ENCODE results near the gene SMYD4. TPM values are rescaled to one million over a fixed set of nuclear protein-coding genes. Genes with fewer than 3 reads are reported as not detected.
"Not testable (repeated sequence)": the region's sequence is repeated elsewhere in the genome, so short reads cannot be mapped to it uniquely, and the experiment has no call there.

The SMYD4 gene
- total RNA-seq, 1 donor from 2014 or later = 8.4 TPM

- H3K9me3 Mint-ChIP-seq (ENCODE audit: low read depth) = no peaks in the 10 kb centered on the region
- no peak overlapping the region for H3K4me3 Mint-ChIP-seq (ENCODE audit: unreplicated experiment)
- DNase-seq (ENCODE audit: low spot score) = no peak
- no peaks in the 10 kb centered on the region for H3K27me3 Mint-ChIP-seq (ENCODE audit: low read depth)
- no peak overlapping the region for H3K27ac Mint-ChIP-seq (ENCODE audit: unreplicated experiment)
- TF ChIP-seq CTCF (IDR thresholded peaks at IDR 0.05) = no peak
- peaks cover 15% of the 10 kb centered on the region for H3K4me1 Mint-ChIP-seq (ENCODE audit: low read depth)
- peaks cover 13% of the 10 kb centered on the region for H3K36me3 Mint-ChIP-seq (ENCODE audit: low read depth)
Observed at GRCh38 chr17:1776328-1776727, 53.4 kb downstream of the SMYD4 start.

- no peak for TF ChIP-seq CTCF (IDR thresholded peaks at IDR 0.05)
- no peak for DNase-seq (ENCODE audit: low spot score)
- Mint-ChIP-seq H3K4me3 (ENCODE audit: unreplicated experiment) (no peak overlapping the region), H3K9me3 (ENCODE audit: low read depth) (no peaks in the 10 kb centered on the region), H3K36me3 (ENCODE audit: low read depth) (peaks cover 13% of the 10 kb centered on the region), H3K27me3 (ENCODE audit: low read depth) (no peaks in the 10 kb centered on the region), H3K4me1 (ENCODE audit: low read depth) (peaks cover 12% of the 10 kb centered on the region), H3K27ac (ENCODE audit: unreplicated experiment) (no peak overlapping the region)
Observed at GRCh38 chr17:1774390-1775176, 55.1 kb downstream of the SMYD4 start.

- no peaks in the 10 kb centered on the region for H3K9me3 Mint-ChIP-seq (ENCODE audit: low read depth)
- peaks cover 9% of the 10 kb centered on the region for H3K4me1 Mint-ChIP-seq (ENCODE audit: low read depth)
- DNase-seq (ENCODE audit: low spot score) = no peak
- H3K4me3 Mint-ChIP-seq (ENCODE audit: unreplicated experiment) = no peak overlapping the region
- no peak for TF ChIP-seq CTCF (IDR thresholded peaks at IDR 0.05)
- H3K27me3 Mint-ChIP-seq (ENCODE audit: low read depth) = no peaks in the 10 kb centered on the region
- H3K27ac Mint-ChIP-seq (ENCODE audit: unreplicated experiment) = no peak overlapping the region
- peaks cover 13% of the 10 kb centered on the region for H3K36me3 Mint-ChIP-seq (ENCODE audit: low read depth)
Observed at GRCh38 chr17:1773696-1774181, 56.0 kb downstream of the SMYD4 start.

- H3K9me3 Mint-ChIP-seq (ENCODE audit: low read depth); DNase-seq (ENCODE audit: low spot score); H3K27me3 Mint-ChIP-seq (ENCODE audit: low read depth); H3K4me3 Mint-ChIP-seq (ENCODE audit: unreplicated experiment); H3K4me1 Mint-ChIP-seq (ENCODE audit: low read depth); H3K27ac Mint-ChIP-seq (ENCODE audit: unreplicated experiment): not testable (repeated sequence)
- H3K36me3 Mint-ChIP-seq (ENCODE audit: low read depth) = peaks cover 13% of the 10 kb centered on the region
Observed at GRCh38 chr17:1773000-1773695, 56.6 kb downstream of the SMYD4 start.

- peaks cover 1% of the 10 kb centered on the region for H3K36me3 Mint-ChIP-seq (ENCODE audit: low read depth)
- H3K4me1 Mint-ChIP-seq (ENCODE audit: low read depth) = peaks cover 9% of the 10 kb centered on the region
- no peak overlapping the region for H3K27ac Mint-ChIP-seq (ENCODE audit: unreplicated experiment)
- H3K27me3 Mint-ChIP-seq (ENCODE audit: low read depth) = no peaks in the 10 kb centered on the region
- no peak for TF ChIP-seq CTCF (IDR thresholded peaks at IDR 0.05)
- DNase-seq (ENCODE audit: low spot score) = no peak
- H3K9me3 Mint-ChIP-seq (ENCODE audit: low read depth) = no peaks in the 10 kb centered on the region
- H3K4me3 Mint-ChIP-seq (ENCODE audit: unreplicated experiment) = no peak overlapping the region
Observed at GRCh38 chr17:1769822-1770477, 59.8 kb downstream of the SMYD4 start.

Data from chondrocyte (in vitro differentiated cells).